ENCODE measurements around the gene MAP2K4.

GRCh38 chr17:12007466-12007865 is 13.2 kb upstream of the MAP2K4 start:
- no peak for TF ChIP-seq POLR2A (IDR thresholded peaks at IDR 0.05; ENCODE audit: control extremely low read depth in 1 of 2, low read depth in 2 of 2, low read length in 2 of 2)
- TF ChIP-seq ATF3 (IDR thresholded peaks at IDR 0.05; ENCODE audit: insufficient read depth, low read depth, low read length), result no peak
- TF ChIP-seq MAFK (IDR thresholded peaks at IDR 0.05; ENCODE audit: low read depth, low read length), result no peak
- no peak for TF ChIP-seq RBBP5 (IDR thresholded peaks at IDR 0.05; ENCODE audit: borderline replicate concordance, low read depth, low read length)
- TF ChIP-seq CTCF (IDR thresholded peaks at IDR 0.05; ENCODE audit: control extremely low read depth in 1 of 3, insufficient read depth in 1 of 3, low read depth in 1 of 3, low read length in 3 of 3), result no peak
- TF ChIP-seq NRF1 (IDR thresholded peaks at IDR 0.05; ENCODE audit: low read depth, low read length), result no peak
